Retinal pigment epithelial cell (primary cell): Measurements from ENCODE around the gene POLR2E.

Experiments used
- DNase-seq: peaks from one replicate; pipeline ENCODE4 v3.0.0-alpha.2; 2010; ENCODE audit warnings: low read depth
- H3K4me3 ChIP-seq: 2 replicates; pipeline ENCODE4 v1.5.1; 2011; ENCODE audit warnings: mild to moderate bottlenecking, low read length, control low read depth, moderate library complexity
- CTCF ChIP-seq: conservative IDR thresholded peaks from 2 replicates; pipeline ENCODE4 v1.5.1; 2011; ENCODE audit warnings: low read depth, low read length, control low read depth, inconsistent platforms

The POLR2E gene

GRCh38 chr19:1094978-1095701 lies at the start of gene POLR2E:
Gene POLR2E (minus strand): TSS chr19:1095375. CDS start chr19:1095315, 60 bp downstream.
- no peak for TF ChIP-seq CTCF
- peak within 1 kb of the TSS; percentile 93 for H3K4me3 ChIP-seq
- DNase-seq, result peak; percentile 91

GRCh38 chr19:1144741-1145140 lies 49.6 kb upstream of the POLR2E start:
- no peak for TF ChIP-seq CTCF
- no peak overlapping the region for H3K4me3 ChIP-seq
- no peak for DNase-seq

GRCh38 chr19:1143828-1144399 lies 48.7 kb upstream of the POLR2E start:
- no peak for TF ChIP-seq CTCF
- H3K4me3 ChIP-seq, result no peak overlapping the region
- DNase-seq, result no peak

GRCh38 chr19:1141944-1142343 lies 46.8 kb upstream of the POLR2E start:
- no peak for DNase-seq
- no peak for TF ChIP-seq CTCF

GRCh38 chr19:1140272-1141027 lies 45.3 kb upstream of the POLR2E start:
- TF ChIP-seq CTCF, result no peak
- H3K4me3 ChIP-seq, result no peak overlapping the region
- no peak for DNase-seq

More at GRCh38 chr19:1141944-1142343, 46.8 kb upstream of the POLR2E start:
- H3K4me3 ChIP-seq, result no peak overlapping the region

GRCh38 chr19:1139126-1139525 lies 44.0 kb upstream of the POLR2E start:
- no peak for TF ChIP-seq CTCF
- no peak overlapping the region for H3K4me3 ChIP-seq
- no peak for DNase-seq
